Measurements from ENCODE around the gene TNK2.

TNK2 gene

DNA sequence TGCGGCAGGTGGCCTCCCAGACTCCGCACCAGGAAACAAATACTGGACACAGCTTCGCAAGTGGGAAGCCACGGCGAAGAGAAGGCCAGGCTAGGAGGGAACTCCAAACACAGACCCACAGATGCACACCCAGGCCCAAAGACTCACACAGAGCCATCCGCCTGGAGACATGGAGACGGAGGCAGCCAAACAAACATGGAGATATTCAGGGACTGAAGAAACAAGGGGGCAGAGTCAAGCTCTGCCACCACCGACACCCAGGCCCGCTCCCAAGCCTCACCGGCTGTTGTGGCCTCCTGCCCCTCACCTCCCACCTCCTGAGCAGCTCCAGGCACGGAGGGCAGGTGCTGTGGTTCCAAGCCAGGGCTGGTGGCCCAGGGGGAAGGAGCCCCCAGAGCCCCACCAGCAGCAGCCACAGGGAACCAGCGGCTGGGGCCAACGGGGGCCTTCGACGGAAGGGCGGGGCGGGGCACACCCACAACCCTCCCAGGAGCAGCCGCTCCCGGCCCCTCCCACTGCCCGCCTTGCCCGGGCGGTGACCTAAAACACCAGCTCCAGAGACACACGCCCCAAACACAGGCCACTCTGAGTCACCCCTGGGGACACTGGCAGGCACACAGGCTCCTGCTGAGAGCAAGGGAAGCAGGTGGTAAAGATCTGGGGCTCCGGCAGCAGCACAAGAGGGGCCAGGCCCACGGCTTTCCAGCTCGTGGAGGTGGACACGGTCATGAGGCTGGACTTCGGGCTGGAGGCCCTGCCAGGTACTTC, 31.9 kb downstream of the TNK2 start:
- no peak overlapping the region for H3K4me2 ChIP-seq (ENCODE audit: low read depth, low read length, poor library complexity, severe bottlenecking)
- no peak overlapping the region for H3K9ac ChIP-seq (ENCODE audit: low read length)
- H3K9me3 ChIP-seq (ENCODE audit: insufficient read depth, low read length), result no peaks in the 10 kb centered on the region
- no peak overlapping the region for H2AFZ ChIP-seq (ENCODE audit: low read depth, low read length, severe bottlenecking)
- H4K20me1 ChIP-seq (ENCODE audit: low read depth, low read length), result no peaks in the 10 kb centered on the region
- no peaks in the 10 kb centered on the region for H3K79me2 ChIP-seq (ENCODE audit: insufficient read depth, low read length)
- H3K27me3 ChIP-seq (ENCODE audit: low read length), result no peaks in the 10 kb centered on the region
- TF ChIP-seq, protein P1, sequence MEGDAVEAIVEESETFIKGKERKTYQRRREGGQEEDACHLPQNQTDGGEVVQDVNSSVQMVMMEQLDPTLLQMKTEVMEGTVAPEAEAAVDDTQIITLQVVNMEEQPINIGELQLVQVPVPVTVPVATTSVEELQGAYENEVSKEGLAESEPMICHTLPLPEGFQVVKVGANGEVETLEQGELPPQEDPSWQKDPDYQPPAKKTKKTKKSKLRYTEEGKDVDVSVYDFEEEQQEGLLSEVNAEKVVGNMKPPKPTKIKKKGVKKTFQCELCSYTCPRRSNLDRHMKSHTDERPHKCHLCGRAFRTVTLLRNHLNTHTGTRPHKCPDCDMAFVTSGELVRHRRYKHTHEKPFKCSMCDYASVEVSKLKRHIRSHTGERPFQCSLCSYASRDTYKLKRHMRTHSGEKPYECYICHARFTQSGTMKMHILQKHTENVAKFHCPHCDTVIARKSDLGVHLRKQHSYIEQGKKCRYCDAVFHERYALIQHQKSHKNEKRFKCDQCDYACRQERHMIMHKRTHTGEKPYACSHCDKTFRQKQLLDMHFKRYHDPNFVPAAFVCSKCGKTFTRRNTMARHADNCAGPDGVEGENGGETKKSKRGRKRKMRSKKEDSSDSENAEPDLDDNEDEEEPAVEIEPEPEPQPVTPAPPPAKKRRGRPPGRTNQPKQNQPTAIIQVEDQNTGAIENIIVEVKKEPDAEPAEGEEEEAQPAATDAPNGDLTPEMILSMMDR (IDR thresholded peaks at IDR 0.05; ENCODE audit: insufficient read depth, low read length, poor library complexity, severe bottlenecking), result no peak
- TF ChIP-seq EZH2phosphoT487 (conservative IDR thresholded peaks at IDR 0.05; ENCODE audit: low read length), result no peak
- H3K36me3 ChIP-seq (ENCODE audit: low read length), result no peaks in the 10 kb centered on the region
- no peaks in the 10 kb centered on the region for H3F3A ChIP-seq (ENCODE audit: insufficient read depth)
- H3K9me2 ChIP-seq (replicated peaks; ENCODE audit: insufficient read depth, low read length), result no peaks in the 10 kb centered on the region
- no peak overlapping the region for H3K4me3 ChIP-seq (ENCODE audit: insufficient read depth, low read length, poor library complexity, severe bottlenecking)
- H3K27ac ChIP-seq (ENCODE audit: low read depth, low read length), result no peak overlapping the region

DNA sequence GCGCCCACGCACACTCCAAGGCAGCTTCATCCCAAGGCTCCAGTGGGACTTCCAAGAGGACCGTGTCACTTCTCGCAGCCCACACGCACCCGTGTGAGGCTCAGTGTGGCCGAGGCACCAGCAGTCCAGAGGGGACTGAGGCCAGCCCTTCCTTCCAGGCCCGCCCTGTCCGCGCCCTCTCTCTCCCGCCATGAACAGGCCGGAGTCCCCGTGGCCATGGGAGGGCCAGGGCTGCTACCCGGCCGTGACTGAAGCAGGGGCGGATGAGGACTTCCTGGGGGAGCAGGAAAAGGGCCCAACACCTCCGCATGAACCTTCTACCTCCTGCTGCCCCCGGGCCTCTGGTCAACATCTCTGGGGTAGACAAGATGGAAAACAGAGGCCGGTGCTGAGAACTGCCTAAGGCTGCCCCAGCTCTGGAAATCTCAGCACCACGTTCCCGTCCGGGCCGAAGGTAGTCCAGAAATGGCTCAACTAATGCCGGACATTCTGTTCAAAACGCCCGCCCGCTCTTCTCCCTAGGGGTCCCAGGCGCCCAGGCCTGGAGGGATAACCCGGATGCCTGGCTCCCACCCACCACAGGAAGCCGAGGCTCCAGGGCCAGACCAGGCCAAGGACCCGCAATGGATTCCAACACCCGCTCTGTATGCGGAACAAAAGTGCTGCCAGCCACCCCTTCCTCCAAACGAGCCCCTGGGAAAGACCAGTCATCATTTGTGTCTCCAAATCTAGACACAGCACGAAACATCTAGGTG, 32.7 kb downstream of the TNK2 start:
- TF ChIP-seq EZH2phosphoT487 (conservative IDR thresholded peaks at IDR 0.05; ENCODE audit: low read length), result no peak
- TF ChIP-seq, protein P1 (IDR thresholded peaks at IDR 0.05; ENCODE audit: insufficient read depth, low read length, poor library complexity, severe bottlenecking), result no peak
- H2AFZ ChIP-seq (ENCODE audit: low read depth, low read length, severe bottlenecking), result no peak overlapping the region
- H3K27me3 ChIP-seq (ENCODE audit: low read length), result no peaks in the 10 kb centered on the region
- no peak overlapping the region for H3K4me3 ChIP-seq (ENCODE audit: insufficient read depth, low read length, poor library complexity, severe bottlenecking)
- H3F3A ChIP-seq (ENCODE audit: insufficient read depth), result no peaks in the 10 kb centered on the region
- H3K9me3 ChIP-seq (ENCODE audit: insufficient read depth, low read length), result no peaks in the 10 kb centered on the region
- H3K27ac ChIP-seq (ENCODE audit: low read depth, low read length), result no peak overlapping the region
- H4K20me1 ChIP-seq (ENCODE audit: low read depth, low read length), result no peaks in the 10 kb centered on the region
- H3K79me2 ChIP-seq (ENCODE audit: insufficient read depth, low read length), result no peaks in the 10 kb centered on the region
- H3K9ac ChIP-seq (ENCODE audit: low read length), result no peak overlapping the region
- H3K4me2 ChIP-seq (ENCODE audit: low read depth, low read length, poor library complexity, severe bottlenecking), result no peak overlapping the region
- H3K9me2 ChIP-seq (replicated peaks; ENCODE audit: insufficient read depth, low read length), result no peaks in the 10 kb centered on the region
- no peaks in the 10 kb centered on the region for H3K36me3 ChIP-seq (ENCODE audit: low read length)

DNA sequence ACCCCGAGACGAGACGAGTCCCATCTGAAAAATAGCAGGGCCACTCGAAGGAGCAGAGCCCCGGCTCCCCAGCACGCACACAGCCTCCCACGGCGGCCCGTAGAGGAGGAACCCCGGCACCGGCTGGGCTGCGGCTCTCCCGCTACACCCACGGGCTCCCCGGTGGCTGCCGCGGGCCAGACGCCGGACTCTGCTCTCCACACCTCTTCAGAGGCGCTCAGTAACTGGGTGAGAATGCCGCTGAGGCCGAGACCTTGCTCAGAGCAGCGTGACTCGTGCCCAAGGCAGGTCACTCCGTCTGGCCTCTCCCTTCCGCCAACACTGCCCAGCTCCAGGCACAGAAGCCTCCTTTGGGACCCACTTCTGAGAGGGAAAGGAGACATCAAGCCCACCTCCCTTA, 34.4 kb downstream of the TNK2 start:
- no peaks in the 10 kb centered on the region for H3F3A ChIP-seq (ENCODE audit: insufficient read depth)
- no peak overlapping the region for H3K4me2 ChIP-seq (ENCODE audit: low read depth, low read length, poor library complexity, severe bottlenecking)
- H3K9ac ChIP-seq (ENCODE audit: low read length), result no peak overlapping the region
- no peak for TF ChIP-seq EZH2phosphoT487 (conservative IDR thresholded peaks at IDR 0.05; ENCODE audit: low read length)
- TF ChIP-seq, protein P1 (IDR thresholded peaks at IDR 0.05; ENCODE audit: insufficient read depth, low read length, poor library complexity, severe bottlenecking), result no peak
- no peaks in the 10 kb centered on the region for H3K27me3 ChIP-seq (ENCODE audit: low read length)
- H3K79me2 ChIP-seq (ENCODE audit: insufficient read depth, low read length), result no peaks in the 10 kb centered on the region
- no peaks in the 10 kb centered on the region for H3K36me3 ChIP-seq (ENCODE audit: low read length)
- no peaks in the 10 kb centered on the region for H3K9me2 ChIP-seq (replicated peaks; ENCODE audit: insufficient read depth, low read length)
- no peak overlapping the region for H3K4me3 ChIP-seq (ENCODE audit: insufficient read depth, low read length, poor library complexity, severe bottlenecking)
- no peak overlapping the region for H2AFZ ChIP-seq (ENCODE audit: low read depth, low read length, severe bottlenecking)
- H3K27ac ChIP-seq (ENCODE audit: low read depth, low read length), result no peak overlapping the region
- H3K9me3 ChIP-seq (ENCODE audit: insufficient read depth, low read length), result no peaks in the 10 kb centered on the region
- no peaks in the 10 kb centered on the region for H4K20me1 ChIP-seq (ENCODE audit: low read depth, low read length)
